ENCODE measurements around the gene ABHD16B.

ABHD16B gene

GRCh38 chr20:63868264-63868663 is 7.0 kb downstream of the ABHD16B start:
- TF ChIP-seq TCF12 (IDR thresholded peaks at IDR 0.05; ENCODE audit: low read depth) = no peak
- no peak for TF ChIP-seq FOXM1 (IDR thresholded peaks at IDR 0.05; ENCODE audit: borderline replicate concordance, low read depth)
- no peak for TF ChIP-seq TAF1 (IDR thresholded peaks at IDR 0.05; ENCODE audit: low read depth)
- no peak for TF ChIP-seq EP300 (IDR thresholded peaks at IDR 0.05; ENCODE audit: borderline replicate concordance)
- no peak for TF ChIP-seq CREB1 (IDR thresholded peaks at IDR 0.05; ENCODE audit: low read depth)

- no peak for TF ChIP-seq YY1 (IDR thresholded peaks at IDR 0.05; ENCODE audit: low read depth)
- TF ChIP-seq TAF1 (IDR thresholded peaks at IDR 0.05; ENCODE audit: low read depth) = no peak
- TF ChIP-seq CEBPB (IDR thresholded peaks at IDR 0.05) = no peak
- no peak for TF ChIP-seq MAX (IDR thresholded peaks at IDR 0.05)
- no peak for TF ChIP-seq TCF12 (IDR thresholded peaks at IDR 0.05; ENCODE audit: low read depth)
- no peak for TF ChIP-seq ZBTB7A (IDR thresholded peaks at IDR 0.05; ENCODE audit: low read depth)
- no peak for TF ChIP-seq NFIC (IDR thresholded peaks at IDR 0.05)
- TF ChIP-seq REST (IDR thresholded peaks at IDR 0.05; ENCODE audit: low read depth) = no peak
- no peak for TF ChIP-seq FOXM1 (IDR thresholded peaks at IDR 0.05; ENCODE audit: borderline replicate concordance, low read depth)
- no peak for TF ChIP-seq EP300 (IDR thresholded peaks at IDR 0.05; ENCODE audit: borderline replicate concordance)
- no peak for TF ChIP-seq CREB1 (IDR thresholded peaks at IDR 0.05; ENCODE audit: low read depth)
- TF ChIP-seq EGR1 (IDR thresholded peaks at IDR 0.05) = no peak
- TF ChIP-seq USF1 (IDR thresholded peaks at IDR 0.05) = no peak
- TF ChIP-seq RAD21 (IDR thresholded peaks at IDR 0.05; ENCODE audit: low read depth) = no peak
- TF ChIP-seq TEAD4 (IDR thresholded peaks at IDR 0.05) = no peak
Observed at GRCh38 chr20:63873477-63873971, 12.2 kb downstream of the ABHD16B start.

GRCh38 chr20:63876489-63877036 is 15.3 kb downstream of the ABHD16B start:
- TF ChIP-seq TEAD4 (IDR thresholded peaks at IDR 0.05) (no peak), EP300 (IDR thresholded peaks at IDR 0.05; ENCODE audit: borderline replicate concordance) (no peak), REST (IDR thresholded peaks at IDR 0.05; ENCODE audit: low read depth) (no peak), CREB1 (IDR thresholded peaks at IDR 0.05; ENCODE audit: low read depth) (no peak), YY1 (IDR thresholded peaks at IDR 0.05; ENCODE audit: low read depth) (no peak), FOXM1 (IDR thresholded peaks at IDR 0.05; ENCODE audit: borderline replicate concordance, low read depth) (no peak), ZBTB7A (IDR thresholded peaks at IDR 0.05; ENCODE audit: low read depth) (no peak), TCF12 (IDR thresholded peaks at IDR 0.05; ENCODE audit: low read depth) (no peak), EGR1 (IDR thresholded peaks at IDR 0.05) (no peak), CEBPB (IDR thresholded peaks at IDR 0.05) (no peak), NFIC (IDR thresholded peaks at IDR 0.05) (no peak), RAD21 (IDR thresholded peaks at IDR 0.05; ENCODE audit: low read depth) (no peak), TAF1 (IDR thresholded peaks at IDR 0.05; ENCODE audit: low read depth) (no peak), USF1 (IDR thresholded peaks at IDR 0.05) (no peak), MAX (IDR thresholded peaks at IDR 0.05) (no peak)

GRCh38 chr20:63877755-63878470 is 16.6 kb downstream of the ABHD16B start:
- TF ChIP-seq TEAD4 (IDR thresholded peaks at IDR 0.05) = no peak
- no peak for TF ChIP-seq MAX (IDR thresholded peaks at IDR 0.05)
- TF ChIP-seq CEBPB (IDR thresholded peaks at IDR 0.05) = no peak
- no peak for TF ChIP-seq EP300 (IDR thresholded peaks at IDR 0.05; ENCODE audit: borderline replicate concordance)
- TF ChIP-seq RAD21 (IDR thresholded peaks at IDR 0.05; ENCODE audit: low read depth) = no peak
- no peak for TF ChIP-seq TAF1 (IDR thresholded peaks at IDR 0.05; ENCODE audit: low read depth)
- no peak for TF ChIP-seq CREB1 (IDR thresholded peaks at IDR 0.05; ENCODE audit: low read depth)
- TF ChIP-seq EGR1 (IDR thresholded peaks at IDR 0.05) = no peak
- TF ChIP-seq FOXM1 (IDR thresholded peaks at IDR 0.05; ENCODE audit: borderline replicate concordance, low read depth) = no peak
- no peak for TF ChIP-seq REST (IDR thresholded peaks at IDR 0.05; ENCODE audit: low read depth)
- TF ChIP-seq TCF12 (IDR thresholded peaks at IDR 0.05; ENCODE audit: low read depth) = no peak
